SJSA1 (cell line): ENCODE results near the gene CRTC1. TPM values are rescaled to one million over a fixed set of nuclear protein-coding genes. Genes with fewer than 3 reads are reported as not detected.

Source experiments
- DNase-seq, 2 experiments: peaks; one replicate each; pipeline ENCODE4 v3.0.0-alpha.2; 2015 to 2020; ENCODE audit warnings: low spot score in 2 of 2, low read depth in 1 of 2
- H3K27ac ChIP-seq: fragments of 250-450 bp; sonication (Bioruptor Pico); 2 replicates; pipeline ENCODE4 v1.5.1; 2020; ENCODE audit warnings: mild to moderate bottlenecking, moderate library complexity
- H3K27me3 ChIP-seq: fragments of 250-450 bp; sonication (Bioruptor Pico); replicated peaks from 2 replicates; pipeline ENCODE4 v1.5.1; 2020; ENCODE audit warnings: mild to moderate bottlenecking, moderate library complexity
- H3K36me3 ChIP-seq: fragments of 250-450 bp; sonication (Bioruptor Pico); 2 replicates; pipeline ENCODE4 v1.5.1; 2020; ENCODE audit warnings: mild to moderate bottlenecking
- H3K4me1 ChIP-seq: fragments of 250-450 bp; sonication (Bioruptor Pico); replicated peaks from 2 replicates; pipeline ENCODE4 v1.6.1; 2021; ENCODE audit warnings: mild to moderate bottlenecking
- H3K4me3 ChIP-seq: fragments of 250-450 bp; sonication (Bioruptor Pico); 2 replicates; pipeline ENCODE4 v1.5.1; 2020; ENCODE audit warnings: mild to moderate bottlenecking
- H3K9me3 ChIP-seq: fragments of 250-450 bp; sonication (Bioruptor Pico); replicated peaks from 2 replicates; pipeline ENCODE4 v1.5.1; 2020; ENCODE audit warnings: mild to moderate bottlenecking
- total RNA-seq: library from RNA; depleted of rRNA; stranded (reverse); fragments of >200 nt; shearing (Covaris generic); gene quantifications from 2 replicates; pipeline ENCODE4 v1.2.3, GENCODE V29; 2014

The CRTC1 gene
- total RNA-seq, 1 experiment from 2014 or later = 1.3 TPM

GRCh38 chr19:18710996-18711751 is 27.7 kb downstream of the CRTC1 start:
- no peaks in the 10 kb centered on the region for H3K27me3 ChIP-seq
- no peaks in the 10 kb centered on the region for H3K36me3 ChIP-seq
- no peak for DNase-seq
- no peak overlapping the region for H3K27ac ChIP-seq
- no peaks in the 10 kb centered on the region for H3K4me1 ChIP-seq
- H3K4me3 ChIP-seq = no peak overlapping the region
- no peaks in the 10 kb centered on the region for H3K9me3 ChIP-seq

GRCh38 chr19:18711893-18712292 is 28.4 kb downstream of the CRTC1 start:
- no peaks in the 10 kb centered on the region for H3K9me3 ChIP-seq
- no peak for DNase-seq
- H3K27ac ChIP-seq = no peak overlapping the region
- no peaks in the 10 kb centered on the region for H3K27me3 ChIP-seq
- no peak overlapping the region for H3K4me3 ChIP-seq
- no peaks in the 10 kb centered on the region for H3K36me3 ChIP-seq
- no peaks in the 10 kb centered on the region for H3K4me1 ChIP-seq

- H3K4me1 ChIP-seq = no peaks in the 10 kb centered on the region
- H3K9me3 ChIP-seq = no peaks in the 10 kb centered on the region
- no peaks in the 10 kb centered on the region for H3K36me3 ChIP-seq
- no peaks in the 10 kb centered on the region for H3K27me3 ChIP-seq
- no peak overlapping the region for H3K4me3 ChIP-seq
- no peak for DNase-seq
- H3K27ac ChIP-seq = no peak overlapping the region
These were observed 29.5 kb downstream of the CRTC1 start for GRCh38 chr19:18712981-18713380.

- no peak for DNase-seq
- Histone ChIP-seq H3K27me3 (no peaks in the 10 kb centered on the region), H3K27ac (no peak overlapping the region), H3K9me3 (no peaks in the 10 kb centered on the region), H3K36me3 (no peaks in the 10 kb centered on the region), H3K4me3 (no peak overlapping the region), H3K4me1 (no peaks in the 10 kb centered on the region)
These were observed 30.2 kb downstream of the CRTC1 start for GRCh38 chr19:18713550-18714117.

- Histone ChIP-seq H3K27ac (no peak overlapping the region), H3K4me3 (no peak overlapping the region), H3K4me1 (no peaks in the 10 kb centered on the region), H3K27me3 (no peaks in the 10 kb centered on the region), H3K9me3 (no peaks in the 10 kb centered on the region), H3K36me3 (no peaks in the 10 kb centered on the region)
- no peak for DNase-seq
These were observed 31.9 kb downstream of the CRTC1 start for GRCh38 chr19:18715416-18715815.

- Histone ChIP-seq H3K27ac (no peak overlapping the region), H3K4me1 (no peaks in the 10 kb centered on the region), H3K27me3 (no peaks in the 10 kb centered on the region), H3K9me3 (no peaks in the 10 kb centered on the region), H3K36me3 (no peaks in the 10 kb centered on the region), H3K4me3 (no peak overlapping the region)
- no peak for DNase-seq
These were observed 33.4 kb downstream of the CRTC1 start for GRCh38 chr19:18716857-18717256.

- Histone ChIP-seq H3K27me3 (no peaks in the 10 kb centered on the region), H3K36me3 (no peaks in the 10 kb centered on the region), H3K4me1 (no peaks in the 10 kb centered on the region), H3K9me3 (no peaks in the 10 kb centered on the region), H3K4me3 (no peak overlapping the region), H3K27ac (no peak overlapping the region)
- no peak for DNase-seq
These were observed 34.1 kb downstream of the CRTC1 start for GRCh38 chr19:18717601-18718000.

GRCh38 chr19:18718015-18718526 is 34.6 kb downstream of the CRTC1 start:
- Histone ChIP-seq H3K27ac (no peak overlapping the region), H3K36me3 (no peaks in the 10 kb centered on the region), H3K9me3 (no peaks in the 10 kb centered on the region), H3K4me3 (no peak overlapping the region), H3K27me3 (no peaks in the 10 kb centered on the region), H3K4me1 (no peaks in the 10 kb centered on the region)
- no peak for DNase-seq

- Histone ChIP-seq H3K4me3 (no peak overlapping the region), H3K9me3 (no peaks in the 10 kb centered on the region), H3K27ac (no peak overlapping the region), H3K4me1 (no peaks in the 10 kb centered on the region), H3K36me3 (no peaks in the 10 kb centered on the region), H3K27me3 (no peaks in the 10 kb centered on the region)
- no peak for DNase-seq
These were observed 35.5 kb downstream of the CRTC1 start for GRCh38 chr19:18718846-18719458.

GRCh38 chr19:18719541-18719940 is 36.1 kb downstream of the CRTC1 start:
- no peaks in the 10 kb centered on the region for H3K27me3 ChIP-seq
- H3K9me3 ChIP-seq = no peaks in the 10 kb centered on the region
- no peaks in the 10 kb centered on the region for H3K36me3 ChIP-seq
- H3K27ac ChIP-seq = no peak overlapping the region
- no peak for DNase-seq
- no peaks in the 10 kb centered on the region for H3K4me1 ChIP-seq
- no peak overlapping the region for H3K4me3 ChIP-seq

GRCh38 chr19:18723871-18724377 is 40.4 kb downstream of the CRTC1 start:
- no peak overlapping the region for H3K4me3 ChIP-seq
- DNase-seq = no peak
- no peak overlapping the region for H3K27ac ChIP-seq
- H3K4me1 ChIP-seq = no peaks in the 10 kb centered on the region
- H3K27me3 ChIP-seq = no peaks in the 10 kb centered on the region
- H3K36me3 ChIP-seq = no peaks in the 10 kb centered on the region
- H3K9me3 ChIP-seq = no peaks in the 10 kb centered on the region

GRCh38 chr19:18725841-18726770 is 42.6 kb downstream of the CRTC1 start:
- no peaks in the 10 kb centered on the region for H3K36me3 ChIP-seq
- no peaks in the 10 kb centered on the region for H3K4me1 ChIP-seq
- no peaks in the 10 kb centered on the region for H3K9me3 ChIP-seq
- no peak overlapping the region for H3K4me3 ChIP-seq
- DNase-seq = no peak
- H3K27me3 ChIP-seq = no peaks in the 10 kb centered on the region
- H3K27ac ChIP-seq = no peak overlapping the region

GRCh38 chr19:18726846-18727245 is 43.4 kb downstream of the CRTC1 start:
- no peak for DNase-seq
- Histone ChIP-seq H3K27me3 (no peaks in the 10 kb centered on the region), H3K36me3 (no peaks in the 10 kb centered on the region), H3K27ac (no peak overlapping the region), H3K4me1 (no peaks in the 10 kb centered on the region), H3K4me3 (no peak overlapping the region), H3K9me3 (no peaks in the 10 kb centered on the region)
